ENCODE results near the gene ZFAND3. TPM values are rescaled to one million over a fixed set of nuclear protein-coding genes. Genes with fewer than 3 reads are reported as not detected.

The ZFAND3 gene
- total RNA-seq, 1 donor from 2014 or later: 66.9 TPM

- H3K4me3 Mint-ChIP-seq: no peak overlapping the region
- H3K27ac Mint-ChIP-seq: no peak overlapping the region
- no peaks in the 10 kb centered on the region for H3K27me3 Mint-ChIP-seq
- H3K36me3 Mint-ChIP-seq: peaks cover 15% of the 10 kb centered on the region
- H3K9me3 Mint-ChIP-seq: no peaks in the 10 kb centered on the region
- no peak for DNase-seq (ENCODE audit: extremely low spot score, unreplicated experiment)
- no peak for TF ChIP-seq CTCF (conservative IDR thresholded peaks at IDR 0.05)
- peaks cover 7% of the 10 kb centered on the region for H3K4me1 Mint-ChIP-seq (ENCODE audit: unreplicated experiment)
These were observed 110.9 kb downstream of the ZFAND3 start for GRCh38 chr6:37930288-37930971.

DNA sequence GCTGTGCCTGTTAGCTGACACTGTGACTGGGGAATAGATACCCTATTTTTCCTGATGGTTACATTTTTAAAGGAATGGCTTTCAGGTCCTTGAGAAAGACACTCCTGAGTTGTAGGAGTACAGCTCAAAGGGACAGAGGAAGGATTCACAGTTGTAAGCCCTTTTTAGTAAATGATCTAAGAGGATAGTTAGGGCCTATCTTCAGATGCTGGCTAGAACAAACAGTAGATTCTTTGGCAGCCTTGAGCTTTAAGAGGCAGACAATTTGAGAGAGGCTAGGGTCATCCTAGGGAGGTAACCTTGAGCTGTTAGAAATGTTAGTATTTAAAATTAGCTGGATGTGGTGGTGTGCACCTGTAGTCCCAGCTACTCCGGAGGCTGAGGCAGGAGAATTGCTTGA, 111.5 kb downstream of the ZFAND3 start:
- peaks cover 12% of the 10 kb centered on the region for H3K36me3 Mint-ChIP-seq
- no peak overlapping the region for H3K4me3 Mint-ChIP-seq
- H3K27ac Mint-ChIP-seq: no peak overlapping the region
- H3K9me3 Mint-ChIP-seq: no peaks in the 10 kb centered on the region
- H3K4me1 Mint-ChIP-seq (ENCODE audit: unreplicated experiment): peaks cover 7% of the 10 kb centered on the region
- no peak for TF ChIP-seq CTCF (conservative IDR thresholded peaks at IDR 0.05)
- no peak for DNase-seq (ENCODE audit: extremely low spot score, unreplicated experiment)
- H3K27me3 Mint-ChIP-seq: no peaks in the 10 kb centered on the region

GRCh38 chr6:37934276-37934675, 114.7 kb downstream of the ZFAND3 start:
- Mint-ChIP-seq H3K4me3 (no peak overlapping the region), H3K27me3 (no peaks in the 10 kb centered on the region), H3K9me3 (no peaks in the 10 kb centered on the region), H3K36me3 (peaks cover 12% of the 10 kb centered on the region), H3K27ac (no peak overlapping the region), H3K4me1 (ENCODE audit: unreplicated experiment) (peaks cover 9% of the 10 kb centered on the region)
- no peak for DNase-seq (ENCODE audit: extremely low spot score, unreplicated experiment)
- no peak for TF ChIP-seq CTCF (conservative IDR thresholded peaks at IDR 0.05)

- DNase-seq (ENCODE audit: extremely low spot score, unreplicated experiment): no peak
- no peak overlapping the region for H3K27ac Mint-ChIP-seq
- H3K36me3 Mint-ChIP-seq: peaks cover 7% of the 10 kb centered on the region
- peaks cover 8% of the 10 kb centered on the region for H3K4me1 Mint-ChIP-seq (ENCODE audit: unreplicated experiment)
- H3K9me3 Mint-ChIP-seq: no peaks in the 10 kb centered on the region
- no peak overlapping the region for H3K4me3 Mint-ChIP-seq
- TF ChIP-seq CTCF (conservative IDR thresholded peaks at IDR 0.05): no peak
- H3K27me3 Mint-ChIP-seq: no peaks in the 10 kb centered on the region
These were observed 116.6 kb downstream of the ZFAND3 start for GRCh38 chr6:37936150-37936549.

GRCh38 chr6:37936906-37937305, 117.4 kb downstream of the ZFAND3 start:
- Mint-ChIP-seq H3K36me3 (peaks cover 7% of the 10 kb centered on the region), H3K9me3 (no peaks in the 10 kb centered on the region), H3K27ac (no peak overlapping the region), H3K4me1 (ENCODE audit: unreplicated experiment) (peaks cover 8% of the 10 kb centered on the region), H3K4me3 (no peak overlapping the region), H3K27me3 (no peaks in the 10 kb centered on the region)
- no peak for TF ChIP-seq CTCF (conservative IDR thresholded peaks at IDR 0.05)
- DNase-seq (ENCODE audit: extremely low spot score, unreplicated experiment): no peak

Data from type B pancreatic cell (in vitro differentiated cells).